M059J (cell line): ENCODE measurements around the gene RTL9. TPM values are rescaled to one million over a fixed set of nuclear protein-coding genes. Genes with fewer than 3 reads are reported as not detected.
A peak's percentile ranks its signal among the peaks of the same experiment; 100 is the strongest.
"Not testable (repeated sequence)": the region's sequence is repeated elsewhere in the genome, so short reads cannot be mapped to it uniquely, and the experiment has no call there.

Experiments used
- DNase-seq: peaks from one replicate; pipeline ENCODE4 v3.0.0-alpha.2; 2012; ENCODE audit warnings: low read depth
- total RNA-seq: library from RNA; depleted of rRNA; stranded (reverse); fragments of >200 nt; shearing (Covaris generic); gene quantifications from 2 replicates; pipeline ENCODE4 v1.2.3, GENCODE V29; 2014; rRNA removed

Gene RTL9
- total RNA-seq: 0.02 and 0.12 TPM in 2 replicates

DNA sequence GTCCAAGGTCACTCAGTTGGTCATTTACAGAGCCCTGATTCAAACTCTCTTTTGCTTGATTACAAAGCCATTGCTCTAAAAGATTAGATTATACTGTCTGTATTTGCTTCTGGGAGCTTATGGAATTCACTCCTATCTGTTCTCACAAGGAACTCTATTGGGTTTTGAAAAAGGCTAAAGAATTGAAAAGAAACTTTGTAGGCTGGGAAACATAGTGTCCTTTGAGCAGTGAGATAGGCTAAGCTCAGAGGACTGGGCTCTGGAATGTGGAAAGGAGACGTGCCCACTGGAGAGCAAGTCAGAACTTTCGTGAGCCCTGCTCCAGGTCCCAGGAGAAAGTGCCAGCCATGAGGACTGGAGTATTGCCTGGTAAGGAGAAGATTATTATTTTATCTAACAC lies at the start of gene RTL9:
RTL9 (plus strand) TSS at position 301 of the 400 bp plus-strand sequence. CDS start 91,770 bp downstream, outside the sequence.
- no peak for DNase-seq

DNA sequence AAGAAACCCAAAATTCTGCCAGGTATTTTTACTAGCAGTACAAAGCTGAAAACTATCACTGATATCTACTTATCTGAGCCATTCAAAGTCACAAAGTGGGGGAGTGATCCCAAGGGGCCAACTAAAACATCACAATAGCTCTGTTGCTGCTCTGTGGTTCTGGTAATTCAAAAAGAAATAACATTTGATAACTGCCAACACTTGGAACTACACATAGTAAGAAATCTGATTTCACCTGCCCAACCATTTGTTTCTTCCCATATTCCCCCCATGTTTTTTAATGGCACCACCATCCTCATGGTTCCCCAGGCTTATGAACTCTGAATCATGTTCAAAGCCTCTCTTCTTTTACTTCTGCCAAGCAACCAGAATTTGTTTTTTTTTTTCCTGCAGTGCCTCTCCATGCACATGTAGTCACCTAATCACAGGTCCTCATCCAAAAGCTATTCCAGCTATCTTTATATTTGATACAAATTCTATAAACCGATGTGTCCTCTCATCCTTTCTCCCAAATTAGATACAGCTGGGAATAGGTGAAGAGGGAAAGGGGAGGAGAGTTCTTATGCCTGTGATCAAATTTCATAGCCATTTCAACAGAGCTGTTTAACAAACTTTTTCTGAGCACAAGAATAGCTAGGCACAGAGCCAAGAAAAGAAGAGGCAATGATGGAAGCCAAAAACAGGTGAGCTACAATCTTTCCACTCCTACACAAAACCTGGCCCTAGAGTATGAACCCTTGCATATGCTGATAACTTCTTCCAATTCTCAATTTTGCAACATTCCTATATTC lies 48.5 kb upstream of the RTL9 start:
- peak; percentile 34 for DNase-seq

DNA sequence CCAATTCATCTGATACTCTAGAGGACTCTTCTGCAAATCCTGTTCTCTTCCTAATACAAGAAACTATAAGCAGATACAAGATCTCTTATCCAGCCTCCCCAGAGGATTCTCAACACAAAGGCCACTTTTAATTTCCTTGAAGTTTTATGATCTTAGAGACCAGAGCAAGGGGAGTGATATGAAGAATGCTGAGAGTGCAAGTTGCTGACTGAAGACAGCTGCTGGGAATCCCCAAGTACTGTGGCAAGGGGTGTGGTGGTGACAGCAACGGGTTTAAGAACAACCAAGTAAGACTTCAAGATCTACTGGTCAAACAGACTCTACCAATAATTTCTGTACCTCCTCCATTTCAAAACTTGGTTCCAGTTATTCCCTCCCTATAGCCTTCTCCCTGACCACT lies 47.8 kb upstream of the RTL9 start:
- no peak for DNase-seq

DNA sequence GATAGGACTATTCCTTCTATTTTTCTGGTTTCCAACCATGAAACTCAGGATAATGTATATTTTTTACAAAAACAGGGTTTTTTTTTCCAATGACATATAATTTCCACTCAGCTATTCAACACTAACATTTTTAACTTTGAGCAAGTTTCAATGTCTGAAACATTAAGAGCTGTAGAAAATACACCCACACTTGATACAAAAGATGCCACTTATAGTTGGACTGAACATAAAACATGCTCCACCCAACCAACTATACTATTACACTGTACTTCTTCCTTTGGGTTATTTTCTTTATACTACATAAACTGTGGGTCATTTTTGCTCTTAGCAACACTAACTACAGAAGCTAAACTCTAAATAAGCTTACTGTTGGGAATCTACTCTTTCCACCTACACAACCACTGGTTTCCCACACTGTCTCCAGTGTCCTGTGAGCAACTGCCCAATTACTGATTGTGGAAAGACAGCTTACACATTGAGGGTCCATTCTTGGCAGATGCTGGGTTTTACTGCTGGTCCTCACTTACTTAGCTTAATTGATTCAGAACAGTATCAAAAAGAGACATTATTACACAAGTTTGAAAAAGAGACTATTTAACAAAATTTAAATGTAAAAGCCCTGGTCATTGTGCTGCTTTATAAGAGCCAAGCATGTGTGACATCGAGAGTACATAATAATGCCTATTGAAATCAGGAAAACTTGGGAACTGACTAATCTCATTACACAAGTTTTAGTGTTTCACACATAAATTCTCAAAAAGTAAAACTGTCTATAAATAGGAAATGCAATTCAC lies 47.0 kb upstream of the RTL9 start:
- no peak for DNase-seq

DNA sequence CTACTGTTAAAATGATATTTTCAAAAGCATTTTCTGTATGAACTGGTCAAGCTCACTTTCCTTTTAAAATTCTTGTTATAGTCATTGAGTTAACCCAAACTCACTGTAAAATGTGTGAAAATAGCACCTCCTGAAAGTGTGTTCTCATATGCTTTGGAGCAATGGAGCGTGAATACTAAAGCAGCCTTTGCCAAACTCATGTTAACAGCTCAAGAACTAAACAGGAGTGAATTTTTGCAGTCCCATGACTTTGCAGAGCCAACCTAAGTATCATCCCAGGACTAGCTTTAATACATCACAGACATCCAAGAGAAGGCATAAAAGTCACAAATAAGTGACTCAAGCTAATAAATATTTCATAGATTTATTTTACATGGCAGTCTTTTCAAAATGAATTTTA lies 43.1 kb upstream of the RTL9 start:
- peak; percentile 21 for DNase-seq

DNA sequence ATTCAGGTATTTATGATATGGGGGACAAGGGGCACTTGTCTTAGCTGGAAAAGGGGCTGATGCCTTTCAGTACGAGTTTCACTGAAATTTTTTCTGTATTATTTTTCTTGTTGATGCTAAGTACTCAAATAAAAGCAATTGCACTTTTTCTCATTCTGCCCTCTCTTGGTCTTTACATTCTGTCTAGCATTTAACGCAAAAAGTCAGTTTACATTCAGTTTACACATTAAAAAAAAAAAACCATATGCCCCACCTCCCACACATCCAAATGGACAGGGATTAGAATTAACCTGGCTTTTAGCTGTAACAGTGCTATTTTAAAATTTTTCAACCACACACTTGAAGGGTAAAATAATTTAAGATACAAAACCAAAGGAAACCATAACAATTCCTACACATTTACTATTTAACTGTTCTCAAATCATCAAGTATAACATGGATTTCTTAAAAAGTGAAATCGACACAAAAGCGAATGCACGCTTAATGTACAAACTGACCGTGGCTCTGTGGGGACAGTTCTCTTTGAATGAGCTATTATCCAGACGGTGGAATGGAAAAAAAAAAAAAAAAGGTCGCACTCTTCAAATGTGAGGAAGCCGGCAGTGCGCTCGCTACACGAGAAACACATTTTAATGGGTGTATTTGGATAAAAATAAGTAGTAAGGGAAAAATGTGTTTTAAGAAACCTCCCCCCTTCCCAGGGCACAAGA lies 42.1 kb upstream of the RTL9 start:
- DNase-seq: peak; percentile 43

DNA sequence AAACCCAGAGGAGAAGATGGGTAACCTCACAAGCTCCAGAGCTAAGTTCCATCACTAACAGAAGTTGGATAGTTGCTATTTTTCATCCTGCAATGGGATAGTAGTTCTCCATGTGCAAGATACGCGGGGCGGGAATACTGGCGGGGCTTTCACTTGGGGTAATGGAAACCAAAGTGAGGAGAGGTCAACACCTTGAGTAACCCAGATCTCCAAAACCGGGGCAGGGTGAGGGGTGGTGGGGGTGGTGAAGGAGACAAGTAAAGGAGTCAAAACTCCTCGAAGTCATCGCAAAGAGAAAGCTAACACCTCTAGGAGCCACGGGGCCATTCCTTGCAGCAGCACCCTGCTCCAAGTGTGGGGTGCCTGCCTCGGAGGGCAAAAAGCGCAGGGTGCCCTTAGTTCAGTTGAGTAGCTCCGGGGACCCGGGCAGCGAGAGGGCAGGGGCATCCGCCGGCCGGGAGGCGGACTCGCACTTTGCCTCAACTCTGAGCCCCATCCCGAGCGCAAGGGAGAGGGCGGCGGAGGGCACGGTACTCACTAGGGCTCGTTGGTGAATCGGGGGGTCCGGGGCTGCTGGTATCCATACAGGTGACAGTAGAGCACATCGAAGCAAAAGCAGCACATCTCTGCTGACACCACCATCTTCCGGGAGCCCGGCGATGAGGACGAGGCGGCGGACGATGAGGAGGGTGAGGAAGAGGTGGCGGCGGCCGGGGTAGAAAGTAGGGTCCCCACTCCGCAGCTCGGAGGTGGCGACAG lies 41.4 kb upstream of the RTL9 start:
- peak; percentile 44 for DNase-seq

DNA sequence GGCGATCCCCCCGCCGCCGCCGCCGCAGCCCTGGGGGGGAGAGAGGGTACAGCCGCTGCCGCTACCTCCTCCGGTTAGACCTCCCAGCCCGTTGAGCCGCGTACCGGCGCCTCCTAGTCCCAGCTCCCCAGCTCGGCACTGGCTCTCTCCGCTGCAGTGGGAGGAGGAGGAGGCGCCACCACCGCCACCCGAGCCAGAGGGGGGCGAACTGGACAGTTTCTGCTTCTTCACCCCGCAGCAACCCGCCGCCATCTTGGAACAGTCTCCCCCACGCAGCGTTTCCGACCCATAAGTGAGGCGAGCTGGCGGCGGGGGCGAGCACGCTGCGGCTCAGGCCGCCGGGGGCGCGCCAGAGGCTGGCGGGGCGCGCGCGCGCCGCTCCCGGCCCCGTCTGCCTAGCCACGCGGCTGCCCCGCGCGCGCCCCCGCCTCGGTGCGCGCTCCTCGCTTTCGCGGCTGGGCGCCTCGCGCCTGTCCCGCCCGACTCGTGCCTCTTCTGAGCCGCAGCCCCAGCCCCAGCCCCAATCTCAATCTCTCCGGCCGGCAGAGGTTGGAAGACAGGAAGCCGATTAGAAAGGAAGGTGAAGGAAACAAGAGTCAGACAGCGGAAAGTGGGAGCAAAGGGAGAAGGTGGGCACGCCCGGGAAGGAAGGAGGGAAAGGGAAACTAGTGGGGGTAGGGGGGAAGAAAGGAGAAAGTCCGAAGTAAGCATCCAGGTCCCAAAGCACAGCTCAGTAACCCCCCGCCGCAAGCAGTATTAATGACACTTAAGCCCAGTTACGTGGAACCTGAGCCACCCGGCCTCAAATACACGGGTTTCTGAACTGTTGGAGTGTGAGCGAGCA lies 40.6 kb upstream of the RTL9 start, which contains the start of gene AMMECR1:
AMMECR1 (minus strand) TSS at position 266 of the 844 bp plus-strand sequence; CDS start at position 252, 14 bp downstream.
- peak; percentile 82 for DNase-seq

DNA sequence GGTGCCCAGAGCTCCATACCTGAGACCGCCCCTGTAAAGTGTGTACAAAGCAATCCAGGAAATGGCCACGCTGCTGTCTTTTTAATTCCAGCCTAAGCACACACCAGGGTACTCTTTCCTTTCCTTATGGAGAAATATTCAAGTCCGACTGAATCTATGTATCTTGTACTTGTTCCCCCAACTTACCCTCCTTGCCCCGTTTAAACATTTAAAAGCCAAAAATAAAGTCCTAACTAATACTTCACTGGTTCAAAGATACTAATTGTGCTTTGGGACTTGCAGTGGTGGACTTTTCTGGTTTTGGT lies 40.0 kb upstream of the RTL9 start:
- DNase-seq: no peak

DNA sequence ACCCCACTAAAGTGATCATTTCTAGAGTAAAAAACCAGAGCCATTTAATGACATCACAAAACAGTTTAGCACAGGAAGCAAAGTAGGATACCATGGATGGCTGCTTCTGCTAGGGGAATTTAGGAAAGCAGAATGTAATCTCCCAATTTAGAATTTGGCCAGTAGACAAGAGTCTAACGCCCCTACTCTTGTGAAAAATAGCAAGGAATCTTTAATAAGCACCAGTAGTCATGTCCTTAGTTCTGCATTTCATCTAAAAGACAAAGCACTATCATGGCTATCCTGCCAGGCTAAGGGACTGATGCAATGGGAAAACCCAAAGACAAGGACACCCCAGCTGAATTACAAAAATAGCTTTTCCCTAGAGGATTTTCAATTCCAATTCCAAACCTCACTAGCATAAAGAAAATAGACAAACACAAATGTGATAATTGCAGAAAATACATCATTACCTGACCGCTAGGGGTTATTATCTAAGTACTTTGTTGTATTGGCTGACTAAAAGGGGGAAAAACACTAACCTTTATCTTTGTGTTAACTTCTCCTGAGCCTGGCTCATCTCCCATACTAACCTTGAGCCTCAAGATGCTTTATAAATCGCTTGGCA lies 38.2 kb upstream of the RTL9 start:
- DNase-seq: no peak

DNA sequence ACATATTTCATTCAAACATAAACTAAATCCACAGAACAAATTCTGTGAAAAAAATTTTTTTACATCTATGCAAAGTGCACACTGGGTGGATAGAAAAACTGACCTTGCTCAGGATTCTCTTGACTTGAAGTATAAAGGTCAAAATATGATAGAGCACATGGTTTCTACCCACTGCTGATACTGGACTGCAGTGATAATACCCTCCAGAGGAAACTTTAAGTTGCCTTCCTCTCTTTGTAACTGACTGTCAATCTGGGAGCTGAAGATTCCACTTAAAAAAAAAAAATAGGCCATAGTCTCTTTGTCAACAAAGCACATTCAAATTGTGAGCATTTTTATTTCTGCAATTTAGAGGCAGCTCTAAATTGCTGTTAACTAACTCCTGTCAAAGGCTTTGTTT lies 37.6 kb upstream of the RTL9 start:
- DNase-seq: no peak

DNA sequence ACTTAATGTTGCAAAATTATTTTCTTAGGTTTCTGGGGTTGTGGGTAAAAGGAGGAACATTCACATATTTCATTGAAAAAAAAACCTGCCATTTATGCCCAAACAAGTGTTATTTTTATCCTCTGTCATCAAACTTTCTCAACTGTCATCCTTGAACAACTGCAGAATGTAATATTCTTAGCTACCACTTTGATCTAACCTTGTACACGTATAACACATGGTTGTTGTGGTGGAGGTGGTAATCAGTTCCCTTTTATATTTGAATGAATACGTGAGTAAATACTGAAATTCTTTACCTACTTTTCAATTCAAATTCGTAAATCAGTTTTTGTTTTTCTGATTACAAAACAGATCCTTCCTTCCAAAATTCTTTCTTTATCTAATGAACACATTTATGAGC lies 37.0 kb upstream of the RTL9 start:
- DNase-seq: no peak

DNA sequence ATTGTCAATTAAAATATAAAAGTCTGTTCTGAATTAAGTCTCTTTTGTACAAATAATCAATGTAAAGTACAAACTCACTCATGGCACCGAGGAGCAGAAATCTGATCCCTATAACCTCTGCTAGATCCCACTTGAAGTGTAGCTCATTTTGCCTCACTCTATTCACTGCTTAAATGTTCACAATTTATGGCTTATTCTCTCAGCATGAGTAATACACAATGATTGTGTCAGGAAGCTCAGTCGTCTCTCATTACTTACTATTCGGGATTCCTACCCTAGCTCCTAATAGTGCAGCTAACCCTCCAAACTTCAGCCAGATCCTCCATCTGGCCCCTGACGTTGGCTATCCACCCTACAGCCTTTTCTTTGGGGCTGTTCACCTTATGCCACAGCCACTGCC lies 36.0 kb upstream of the RTL9 start:
- peak; percentile 37 for DNase-seq

DNA sequence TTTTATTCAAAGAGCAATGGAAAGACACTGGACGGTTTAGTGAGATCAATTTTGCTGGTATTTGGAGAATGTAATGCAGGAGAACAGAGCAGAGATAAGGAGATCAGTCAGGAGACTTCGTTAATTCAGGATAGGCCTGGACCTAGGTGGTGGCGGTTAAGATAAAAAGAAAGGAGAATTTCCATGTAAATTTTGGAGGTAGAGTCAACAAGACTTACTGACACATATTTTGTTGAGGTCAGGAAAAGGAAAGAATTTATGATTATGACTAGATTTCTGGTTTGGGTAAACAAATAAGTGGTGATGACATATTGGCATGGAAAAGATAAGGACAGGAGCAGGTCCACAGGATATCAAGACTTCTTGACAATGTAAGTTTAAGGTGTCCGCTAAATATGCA lies 31.9 kb upstream of the RTL9 start:
- no peak for DNase-seq

DNA sequence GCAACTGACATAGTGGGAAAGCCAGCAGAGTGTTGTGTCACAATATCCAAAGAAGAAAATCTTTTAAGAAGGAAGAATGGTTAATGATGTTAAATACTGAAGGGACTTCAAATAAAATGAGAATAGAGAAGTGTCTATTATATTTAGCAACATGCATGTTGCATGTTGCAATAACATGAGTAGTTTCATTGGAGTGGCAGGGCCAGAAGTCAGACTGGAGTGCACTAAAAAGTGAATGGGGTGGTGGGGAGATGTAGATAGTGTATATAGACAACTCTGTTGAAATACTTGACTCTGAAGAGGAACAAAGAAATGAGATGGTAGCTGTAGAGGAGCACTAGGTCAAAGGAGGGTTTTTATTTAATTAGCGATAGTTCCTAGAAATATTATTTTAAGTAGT lies 31.3 kb upstream of the RTL9 start:
- no peak for DNase-seq

DNA sequence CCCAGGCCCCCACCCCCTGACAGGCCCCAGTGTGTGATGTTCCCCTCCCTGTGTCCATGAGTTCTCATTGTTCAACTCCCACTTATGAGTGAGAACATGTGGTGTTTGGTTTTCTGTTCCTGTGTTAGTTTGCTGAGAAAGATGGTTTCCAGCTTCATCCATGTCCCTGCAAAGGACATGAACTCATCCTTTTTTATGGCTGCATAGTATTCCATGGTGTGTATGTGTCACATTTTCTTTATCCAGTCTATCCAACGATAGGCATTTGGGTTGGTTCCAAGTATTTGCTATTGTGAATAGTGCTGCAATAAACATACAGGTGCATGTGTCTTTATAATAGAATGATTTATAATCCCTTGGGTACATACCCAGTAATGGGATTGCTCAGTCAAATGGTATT lies 30.0 kb upstream of the RTL9 start:
- DNase-seq: not testable (repeated sequence)

DNA sequence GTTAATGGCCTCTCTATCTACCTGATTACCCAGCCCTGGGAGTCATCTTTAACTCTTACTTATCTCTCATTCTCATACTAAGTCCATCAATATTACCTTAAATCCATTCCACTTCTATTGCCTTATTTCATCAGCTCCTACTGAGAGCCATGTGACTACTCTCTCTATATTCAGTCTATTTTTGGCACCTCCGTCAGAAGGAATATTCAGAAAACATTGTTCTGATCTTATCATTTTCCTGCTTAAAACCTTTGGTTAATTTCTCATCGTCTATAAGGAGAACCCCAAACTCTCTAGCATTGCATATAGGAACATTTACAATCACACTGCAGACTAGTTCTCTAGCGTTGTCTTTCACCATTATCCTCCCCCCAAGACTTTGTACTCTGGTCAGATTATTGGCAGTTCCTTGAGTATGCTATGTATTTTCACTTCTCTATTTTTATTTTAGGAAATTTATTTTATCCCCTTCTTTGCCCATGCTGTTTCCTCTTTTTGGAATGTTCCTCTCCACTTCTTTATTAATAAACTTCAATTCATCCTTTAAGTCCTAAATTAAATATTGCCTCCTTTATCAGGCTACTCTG lies 27.1 kb upstream of the RTL9 start:
- DNase-seq: no peak

DNA sequence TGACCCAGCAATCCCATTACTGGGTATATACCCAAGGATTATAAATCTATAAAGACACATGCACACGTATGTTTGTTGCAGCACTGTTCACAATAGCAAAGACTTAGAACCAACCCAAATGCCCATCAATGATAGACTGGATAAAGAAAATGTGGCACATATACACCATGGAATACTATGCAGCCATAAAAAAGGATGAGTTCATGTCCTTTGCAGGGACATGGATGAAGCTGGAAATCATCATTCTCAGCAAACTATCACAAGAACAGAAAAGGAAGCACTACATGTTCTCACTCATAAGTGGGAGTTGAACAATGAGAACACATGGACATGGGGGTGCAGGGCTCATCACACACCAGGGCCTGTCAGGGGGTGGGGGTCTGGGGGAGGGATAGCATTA lies 25.2 kb upstream of the RTL9 start:
- not testable (repeated sequence) for DNase-seq

DNA sequence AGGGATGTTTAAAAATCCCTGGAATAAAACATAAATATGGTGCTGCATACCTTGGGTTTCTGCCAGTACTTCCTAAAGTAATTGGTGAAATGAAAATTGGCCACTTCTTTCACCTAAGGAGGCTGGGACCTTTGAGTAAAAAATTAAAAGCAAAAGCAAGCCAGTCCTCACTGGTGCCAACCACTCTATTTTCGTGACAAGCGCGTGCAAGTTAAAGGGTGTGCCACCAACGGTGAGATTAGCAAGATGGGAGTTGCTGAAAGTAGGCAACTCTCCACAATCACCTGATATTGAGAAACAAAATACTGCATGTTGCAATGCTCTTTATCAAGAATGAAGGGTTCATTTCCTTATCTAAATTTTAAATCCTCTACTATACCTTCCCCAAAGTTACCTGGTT lies 19.7 kb upstream of the RTL9 start:
- peak; percentile 33 for DNase-seq
